Activated CD8-positive, alpha-beta memory T cell treated with anti-CD3 and anti-CD28 coated beads for 1 hour (primary cell): ENCODE results near the gene ISLR.

ENCODE experiments used
- DNase-seq, 2 donors: peaks; one replicate each; pipeline ENCODE4 v3.0.0-alpha.2; 2020; ENCODE audit warnings: low read depth in 1 of 2; ENCODE audit errors: extremely low read depth in 1 of 2

Gene ISLR

DNA sequence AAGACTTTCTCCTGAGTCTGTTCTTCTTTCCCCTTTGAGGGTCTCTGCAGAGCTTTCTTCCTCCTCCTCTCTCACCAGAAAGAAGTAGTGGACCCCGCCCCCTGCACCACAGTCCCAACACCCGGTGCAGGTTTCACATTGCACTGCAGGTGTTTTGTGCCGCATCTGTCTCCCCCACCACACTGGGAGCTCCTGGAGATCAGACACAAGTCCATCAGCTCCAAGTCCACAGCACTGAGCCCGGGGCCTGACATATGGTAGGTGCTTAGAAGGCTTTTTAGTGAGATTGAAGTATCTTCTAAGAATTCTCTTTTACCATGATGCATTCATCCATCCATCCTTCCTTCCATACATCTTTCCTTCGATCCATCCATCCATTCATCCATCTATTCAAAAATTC is 19.2 kb downstream of the ISLR start:
- no peak for DNase-seq

GRCh38 chr15:74193299-74193718 is 19.8 kb downstream of the ISLR start:
- no peak for DNase-seq

DNA sequence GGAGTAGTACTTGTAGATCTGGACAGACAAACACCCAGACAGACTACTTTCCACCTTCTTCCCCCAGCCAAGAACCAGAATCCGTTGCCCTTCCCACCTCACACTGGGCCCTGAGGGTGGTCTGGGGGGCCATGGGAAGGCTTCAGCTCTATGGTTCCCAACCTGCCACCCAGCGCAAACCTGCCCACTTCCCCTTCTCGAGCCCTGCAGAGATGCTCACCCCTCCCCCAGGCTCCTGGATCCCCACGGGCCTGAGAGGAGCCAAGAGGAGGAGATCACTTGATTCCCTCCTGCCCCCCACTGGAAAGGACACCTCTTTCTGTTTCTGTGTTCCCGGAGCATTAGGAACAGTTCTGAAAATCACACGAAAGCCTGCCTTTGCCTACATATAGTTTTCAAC is 20.4 kb downstream of the ISLR start:
- no peak for DNase-seq

DNA sequence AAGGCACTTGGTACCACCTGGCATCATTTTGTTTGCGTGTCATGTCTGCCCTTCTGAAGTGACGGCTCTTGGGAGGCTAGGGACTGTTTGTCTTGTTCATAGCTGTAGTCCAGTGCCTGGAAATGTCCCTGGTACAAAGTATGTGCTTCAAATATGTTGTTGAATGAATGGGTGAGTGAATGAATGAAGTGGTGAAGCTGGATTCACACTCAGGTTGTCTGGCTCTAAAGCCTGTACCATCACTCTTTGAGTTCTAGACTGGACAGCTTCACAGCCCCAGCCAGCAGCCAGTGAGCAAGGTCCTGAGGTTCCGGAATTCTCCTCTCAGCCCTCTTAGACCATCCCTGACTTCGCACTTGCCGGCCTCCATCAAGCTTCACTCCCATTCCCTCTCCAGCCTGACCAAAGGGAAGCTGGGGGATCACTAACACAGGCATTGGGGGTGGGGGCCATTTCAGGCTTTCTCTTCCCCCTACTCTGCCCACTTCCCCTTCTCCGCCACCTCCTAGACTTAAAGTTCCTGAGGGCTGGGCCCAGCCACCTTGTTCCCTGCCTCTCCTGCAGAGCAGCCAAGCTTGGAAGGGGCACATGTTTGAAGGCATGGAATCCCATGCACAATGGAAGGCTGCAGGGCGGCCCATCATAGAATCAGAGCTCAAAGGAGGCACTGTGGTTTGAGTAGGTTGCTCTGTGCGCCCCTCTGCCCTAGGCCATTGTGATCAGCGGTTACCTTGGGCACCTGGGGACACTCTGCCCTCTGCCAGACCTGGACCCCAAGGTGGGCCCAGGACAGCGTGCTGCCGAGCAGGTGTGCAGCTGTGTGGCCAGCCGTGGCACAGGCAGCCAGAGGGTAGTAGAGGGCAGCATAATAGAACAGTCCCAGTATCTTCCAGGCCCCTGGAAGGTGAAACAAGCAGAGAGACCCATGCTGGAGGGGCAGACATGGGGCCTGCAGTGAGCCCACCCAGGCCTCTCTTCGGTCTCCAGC is 21.4 kb downstream of the ISLR start:
- no peak for DNase-seq

- no peak for DNase-seq
Observed at GRCh38 chr15:74196175-74196574, 22.7 kb downstream of the ISLR start.

- DNase-seq, result no peak
Observed at GRCh38 chr15:74197176-74197965, 23.9 kb downstream of the ISLR start.

DNA sequence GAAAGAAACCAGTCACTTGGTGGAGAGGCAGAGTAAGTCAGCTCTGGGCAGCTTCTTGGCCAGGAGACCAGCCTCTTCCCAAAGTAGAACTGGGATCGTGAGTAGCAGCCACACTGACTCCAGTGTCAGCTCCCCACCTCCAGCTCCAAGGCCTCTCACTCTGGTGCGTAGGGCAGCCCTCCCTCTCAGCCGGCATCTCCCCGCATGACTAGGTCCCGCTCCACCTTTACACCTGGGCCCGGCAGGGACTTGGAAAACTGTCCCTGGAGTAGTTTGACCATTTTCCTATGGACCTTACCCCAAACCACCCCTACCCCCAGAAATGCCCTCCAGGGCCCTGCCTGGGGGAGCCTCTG is 25.8 kb downstream of the ISLR start:
- no peak for DNase-seq

GRCh38 chr15:74200412-74200815 is 26.9 kb downstream of the ISLR start:
- DNase-seq, result no peak

DNA sequence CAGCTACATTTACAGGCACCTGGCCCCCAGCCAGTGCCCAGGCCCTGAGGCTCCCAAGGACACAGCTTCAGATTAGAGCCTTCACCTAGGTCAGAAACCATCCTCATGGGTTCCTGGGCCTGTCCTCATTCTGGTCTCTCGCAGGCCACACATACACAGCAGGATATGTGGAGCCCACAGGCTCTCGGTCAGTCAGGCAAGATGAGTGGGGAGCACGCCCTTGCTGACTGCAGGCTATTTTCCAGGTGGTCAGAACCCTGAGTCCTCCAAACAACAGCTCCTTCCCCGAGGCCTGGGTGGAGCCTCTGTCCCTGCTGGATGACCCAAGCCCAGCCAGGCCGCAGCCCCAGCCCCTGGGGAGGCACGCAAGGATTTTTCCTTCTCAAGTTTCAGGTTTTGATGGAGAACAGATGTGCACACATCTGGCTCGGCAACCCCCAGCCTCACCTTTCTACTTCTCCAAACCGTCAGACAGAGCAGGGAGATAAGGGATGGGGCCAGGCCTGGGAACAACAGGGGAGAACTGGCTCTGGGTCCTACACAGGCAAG is 27.4 kb downstream of the ISLR start:
- DNase-seq, result no peak

- no peak for DNase-seq
Observed at GRCh38 chr15:74201710-74202420, 28.4 kb downstream of the ISLR start.

DNA sequence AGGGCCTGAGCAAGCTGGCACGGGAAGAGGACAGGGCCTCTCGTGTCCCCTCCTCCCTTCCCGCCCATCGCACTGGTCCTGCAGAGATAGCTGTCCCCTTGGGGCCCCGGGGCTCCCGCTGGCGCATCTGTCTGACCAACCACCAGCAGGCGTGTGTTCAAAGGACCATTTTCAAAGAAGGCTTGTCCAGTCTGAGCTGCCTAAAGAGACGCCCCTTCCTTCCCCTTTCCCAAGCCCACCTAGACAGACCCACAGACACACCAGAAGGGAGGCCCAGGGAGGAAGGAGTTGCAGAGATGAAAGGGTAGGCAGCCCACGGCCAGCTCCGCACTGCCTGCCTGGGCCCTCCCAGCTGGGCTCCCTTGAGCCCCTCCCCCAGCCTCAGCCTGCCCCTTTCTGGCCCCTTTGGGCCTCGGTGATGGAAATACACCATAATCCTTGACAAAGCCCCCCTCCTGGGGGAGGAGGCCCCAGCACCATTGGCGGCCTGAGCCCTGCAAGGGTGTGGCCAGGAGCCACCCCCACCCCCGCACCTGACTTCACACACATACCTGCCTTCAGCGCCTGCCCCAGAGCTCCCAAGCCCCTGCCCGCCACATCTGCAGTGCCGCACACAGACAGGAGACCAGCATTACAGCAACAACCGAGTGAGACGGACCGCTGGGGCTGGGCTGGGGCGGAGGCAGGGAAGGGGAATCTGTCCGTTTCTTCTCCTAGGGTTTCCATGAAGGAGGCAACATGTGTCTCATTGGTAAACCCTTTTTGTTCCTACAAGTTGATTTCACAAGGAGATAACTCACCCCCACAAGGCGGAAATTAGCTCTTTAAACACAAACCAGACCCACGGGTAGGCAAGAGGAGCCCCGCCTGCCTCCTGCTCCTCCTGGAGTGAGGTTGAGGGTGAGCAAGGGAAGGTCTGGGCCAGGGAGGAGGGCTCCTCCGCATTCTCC is 29.2 kb downstream of the ISLR start, which contains the start of gene STRA6:
TSS of gene STRA6 (minus strand) at position 336 of the 950 bp plus-strand sequence. CDS start 520 bp downstream, outside the sequence.
- DNase-seq, result no peak

- no peak for DNase-seq
Observed at GRCh38 chr15:74203914-74204431, 30.5 kb downstream of the ISLR start.

GRCh38 chr15:74205582-74205947 is 32.1 kb downstream of the ISLR start:
- no peak for DNase-seq

GRCh38 chr15:74206801-74207281 is 33.3 kb downstream of the ISLR start:
- DNase-seq, result no peak

DNA sequence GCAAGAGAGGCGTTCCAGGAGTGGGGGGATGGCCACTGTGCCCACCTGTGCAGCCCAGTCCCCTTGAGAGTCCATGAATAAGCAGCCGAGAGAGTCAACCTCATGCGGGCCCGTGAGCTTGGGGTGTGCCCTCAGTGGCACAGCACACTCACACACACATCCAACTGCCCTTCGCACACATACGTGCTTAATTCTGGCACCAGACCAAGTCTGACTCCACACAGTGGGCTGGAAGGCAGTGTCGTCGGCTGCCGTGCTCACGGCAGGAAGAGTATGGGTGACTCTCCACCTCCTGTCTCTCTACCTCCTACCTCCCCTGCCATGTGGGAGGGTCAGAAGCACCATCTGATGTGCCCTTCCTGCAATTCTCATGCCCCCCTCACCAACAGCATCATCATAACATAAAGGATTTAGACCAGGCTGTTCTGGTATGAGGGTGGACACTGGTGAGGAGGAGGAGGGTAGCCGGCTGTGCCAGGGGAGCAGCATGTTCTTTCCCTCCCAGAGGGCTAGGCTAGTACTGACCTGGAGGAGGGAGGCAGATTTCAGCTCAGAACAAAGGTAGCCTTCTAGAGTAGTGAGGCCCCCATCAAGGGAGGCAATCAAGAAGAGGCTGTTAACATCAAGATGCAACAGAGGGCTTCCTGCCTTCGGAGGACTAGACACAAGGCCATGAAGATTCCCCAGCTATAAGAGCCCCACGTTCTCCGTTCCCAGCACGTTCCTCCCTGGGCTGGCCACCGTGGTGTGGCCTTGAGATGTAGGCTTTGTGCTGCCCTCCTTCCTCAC is 34.3 kb downstream of the ISLR start:
- DNase-seq, result no peak

DNA sequence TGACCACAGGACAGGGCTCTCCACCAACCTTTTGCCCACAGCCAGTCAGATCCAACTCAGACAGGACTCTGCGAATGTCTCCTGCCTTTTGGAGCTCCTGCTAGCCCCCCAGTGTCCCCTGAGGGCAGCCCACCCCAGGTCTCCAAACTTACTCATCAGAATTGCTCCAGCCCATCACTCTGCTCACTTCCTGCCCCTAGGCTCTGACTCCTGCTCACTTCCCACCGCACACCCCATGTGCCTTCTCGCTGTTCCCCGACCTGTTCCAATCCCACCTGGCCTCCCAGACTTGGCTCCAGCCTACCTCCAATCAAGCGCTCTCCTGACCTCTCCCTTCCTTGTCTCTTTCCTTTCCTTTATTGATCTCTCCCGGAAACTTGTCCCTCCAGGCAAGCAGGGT is 35.0 kb downstream of the ISLR start:
- DNase-seq, result no peak

GRCh38 chr15:74208901-74209559 is 35.5 kb downstream of the ISLR start:
- no peak for DNase-seq

DNA sequence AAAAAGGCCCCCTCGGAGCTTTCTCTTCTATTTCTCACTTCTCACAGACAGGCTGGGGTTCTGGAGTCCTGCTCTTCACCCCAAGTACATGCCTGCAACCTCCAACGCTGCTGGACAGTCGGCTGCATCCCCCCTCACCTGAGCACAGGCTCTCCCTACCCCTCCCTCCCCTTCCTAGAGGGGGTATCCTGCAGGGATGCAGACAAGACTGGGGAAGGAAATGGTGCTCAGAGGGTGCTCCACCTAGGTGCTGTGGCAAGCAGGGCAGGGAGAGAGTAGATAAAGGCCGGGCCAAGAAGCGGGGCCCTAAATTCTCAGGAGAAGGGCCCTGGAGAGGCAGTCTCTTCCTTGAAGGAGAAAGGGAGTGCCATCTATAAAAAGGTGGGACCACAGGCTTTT is 36.0 kb downstream of the ISLR start:
- no peak for DNase-seq
